Measurements from ENCODE around the gene CACNA1I. TPM values are rescaled to one million over a fixed set of nuclear protein-coding genes. Genes with fewer than 3 reads are reported as not detected.

Gene CACNA1I
- total RNA-seq, 6 experiments from 2014 or later = not detected

DNA sequence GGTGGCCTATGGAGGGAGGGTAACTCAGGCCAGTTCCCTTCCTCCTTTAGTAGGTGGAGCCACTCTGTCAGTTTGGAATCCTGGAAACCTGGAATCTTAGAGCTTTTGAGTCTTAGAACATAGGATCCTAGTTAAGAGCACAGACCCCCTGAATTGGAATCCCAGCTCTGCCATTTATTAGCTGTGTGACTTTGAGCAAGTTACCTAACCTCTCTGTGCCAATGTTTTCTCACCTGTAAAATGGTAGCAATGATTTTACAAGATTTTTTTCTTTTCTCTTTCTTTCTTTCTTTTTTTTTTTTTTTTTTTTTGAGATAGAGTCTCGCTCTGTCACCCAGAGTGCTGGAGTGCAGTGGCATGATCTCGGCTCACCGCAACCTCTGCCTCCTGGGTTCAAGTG, 17.1 kb upstream of the CACNA1I start:
- no peak overlapping the region for H3K27ac Mint-ChIP-seq
- no peaks in the 10 kb centered on the region for H3K9me3 Mint-ChIP-seq
- TF ChIP-seq, protein P1, sequence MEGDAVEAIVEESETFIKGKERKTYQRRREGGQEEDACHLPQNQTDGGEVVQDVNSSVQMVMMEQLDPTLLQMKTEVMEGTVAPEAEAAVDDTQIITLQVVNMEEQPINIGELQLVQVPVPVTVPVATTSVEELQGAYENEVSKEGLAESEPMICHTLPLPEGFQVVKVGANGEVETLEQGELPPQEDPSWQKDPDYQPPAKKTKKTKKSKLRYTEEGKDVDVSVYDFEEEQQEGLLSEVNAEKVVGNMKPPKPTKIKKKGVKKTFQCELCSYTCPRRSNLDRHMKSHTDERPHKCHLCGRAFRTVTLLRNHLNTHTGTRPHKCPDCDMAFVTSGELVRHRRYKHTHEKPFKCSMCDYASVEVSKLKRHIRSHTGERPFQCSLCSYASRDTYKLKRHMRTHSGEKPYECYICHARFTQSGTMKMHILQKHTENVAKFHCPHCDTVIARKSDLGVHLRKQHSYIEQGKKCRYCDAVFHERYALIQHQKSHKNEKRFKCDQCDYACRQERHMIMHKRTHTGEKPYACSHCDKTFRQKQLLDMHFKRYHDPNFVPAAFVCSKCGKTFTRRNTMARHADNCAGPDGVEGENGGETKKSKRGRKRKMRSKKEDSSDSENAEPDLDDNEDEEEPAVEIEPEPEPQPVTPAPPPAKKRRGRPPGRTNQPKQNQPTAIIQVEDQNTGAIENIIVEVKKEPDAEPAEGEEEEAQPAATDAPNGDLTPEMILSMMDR (IDR thresholded peaks at IDR 0.05) = no peak
- no peaks in the 10 kb centered on the region for H3K4me1 Mint-ChIP-seq (ENCODE audit: low read depth)
- no peak overlapping the region for H3K4me3 Mint-ChIP-seq
- no peaks in the 10 kb centered on the region for H3K36me3 Mint-ChIP-seq (ENCODE audit: low read depth)
- DNase-seq = no peak
- peaks cover 31% of the 10 kb centered on the region for H3K27me3 Mint-ChIP-seq (ENCODE audit: insufficient read depth)

GRCh38 chr22:39554151-39554550, 16.4 kb upstream of the CACNA1I start:
- Mint-ChIP-seq H3K27ac (no peak overlapping the region), H3K36me3 (ENCODE audit: low read depth) (no peaks in the 10 kb centered on the region), H3K27me3 (ENCODE audit: insufficient read depth) (peaks cover 36% of the 10 kb centered on the region), H3K4me3 (no peak overlapping the region), H3K9me3 (no peaks in the 10 kb centered on the region), H3K4me1 (ENCODE audit: low read depth) (no peaks in the 10 kb centered on the region; the same call in 1 of the 2 replicates)
- DNase-seq = no peak
- TF ChIP-seq, protein P1 (IDR thresholded peaks at IDR 0.05) = no peak

- no peaks in the 10 kb centered on the region for H3K9me3 Mint-ChIP-seq
- TF ChIP-seq, protein P1 (IDR thresholded peaks at IDR 0.05) = no peak
- H3K27ac Mint-ChIP-seq = no peak overlapping the region
- H3K27me3 Mint-ChIP-seq (ENCODE audit: insufficient read depth) = peaks cover 37% of the 10 kb centered on the region
- no peak overlapping the region for H3K4me3 Mint-ChIP-seq
- H3K36me3 Mint-ChIP-seq (ENCODE audit: low read depth) = no peaks in the 10 kb centered on the region
- no peak for DNase-seq
- H3K4me1 Mint-ChIP-seq (ENCODE audit: low read depth) = no peaks in the 10 kb centered on the region; the same call in 1 of the 2 replicates
Observed at GRCh38 chr22:39556970-39557841, 13.3 kb upstream of the CACNA1I start.

- no peak for DNase-seq
- H3K36me3 Mint-ChIP-seq (ENCODE audit: low read depth) = no peaks in the 10 kb centered on the region
- H3K4me3 Mint-ChIP-seq = no peak overlapping the region
- no peak overlapping the region for H3K27ac Mint-ChIP-seq
- no peaks in the 10 kb centered on the region; the same call in 1 of the 2 replicates for H3K4me1 Mint-ChIP-seq (ENCODE audit: low read depth)
- TF ChIP-seq, protein P1 (IDR thresholded peaks at IDR 0.05) = no peak
- no peaks in the 10 kb centered on the region for H3K9me3 Mint-ChIP-seq
- peaks cover 33% of the 10 kb centered on the region for H3K27me3 Mint-ChIP-seq (ENCODE audit: insufficient read depth)
Observed at GRCh38 chr22:39558254-39558727, 12.3 kb upstream of the CACNA1I start.

DNA sequence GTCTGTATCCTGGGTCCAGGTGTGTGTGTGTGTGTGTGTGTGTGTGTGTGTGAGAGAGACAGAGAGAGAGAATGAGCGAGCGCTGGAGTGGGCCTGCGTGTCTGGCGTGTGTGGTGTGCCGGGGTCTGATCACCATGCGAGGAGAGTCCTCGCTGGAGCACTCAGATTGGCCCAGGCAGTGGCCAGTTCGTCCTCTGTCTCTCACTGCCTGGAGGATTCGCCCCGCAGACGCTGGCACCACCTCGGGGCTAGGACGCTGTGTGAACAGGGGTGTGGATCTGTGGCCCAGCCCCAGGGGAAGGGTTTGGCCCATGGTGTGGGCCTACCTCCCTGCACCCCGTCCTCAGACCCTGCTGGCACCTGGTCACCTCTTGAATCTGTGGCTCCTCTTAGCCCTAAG, 11.6 kb upstream of the CACNA1I start:
- Mint-ChIP-seq H3K36me3 (ENCODE audit: low read depth) (no peaks in the 10 kb centered on the region), H3K9me3 (no peaks in the 10 kb centered on the region), H3K27ac (no peak overlapping the region), H3K4me3 (no peak overlapping the region), H3K27me3 (ENCODE audit: insufficient read depth) (peaks cover 33% of the 10 kb centered on the region), H3K4me1 (ENCODE audit: low read depth) (no peaks in the 10 kb centered on the region; the same call in 1 of the 2 replicates)
- DNase-seq = no peak
- TF ChIP-seq, protein P1 (IDR thresholded peaks at IDR 0.05) = no peak
